H9 (cell line): Measurements from ENCODE around the gene FGF12. TPM values are rescaled to one million over a fixed set of nuclear protein-coding genes. Genes with fewer than 3 reads are reported as not detected.

Experiments
- DNase-seq: peaks from one replicate; pipeline ENCODE4 v3.0.0-alpha.2; 2017
- H2AFZ ChIP-seq: one replicate; pipeline ENCODE4 v1.6.1; 2013; ENCODE audit warnings: mild to moderate bottlenecking, low read length, control low read depth, moderate library complexity
- H2AK5ac ChIP-seq: 2 replicates; pipeline ENCODE4 v1.6.1; 2013; ENCODE audit warnings: low read length, control low read depth, mixed read lengths; ENCODE audit not compliant: insufficient read length
- H2BK120ac ChIP-seq: one replicate; pipeline ENCODE4 v1.6.1; 2013; ENCODE audit warnings: low read depth, mild to moderate bottlenecking, low read length, control low read depth, inconsistent platforms; ENCODE audit not compliant: poor library complexity, severe bottlenecking
- H2BK12ac ChIP-seq: 2 replicates; pipeline ENCODE4 v1.6.1; 2013; ENCODE audit warnings: low read length, control low read depth, mixed read lengths, low read depth; ENCODE audit not compliant: insufficient read length
- H2BK15ac ChIP-seq: 2 replicates; pipeline ENCODE4 v1.6.1; 2013; ENCODE audit warnings: low read depth, low read length, control low read depth
- H2BK20ac ChIP-seq: one replicate; pipeline ENCODE4 v1.6.1; 2013; ENCODE audit warnings: low read depth, mild to moderate bottlenecking, low read length, control low read depth, inconsistent platforms; ENCODE audit not compliant: poor library complexity, severe bottlenecking
- H2BK5ac ChIP-seq: 2 replicates; pipeline ENCODE4 v1.6.1; 2013; ENCODE audit warnings: low read length, control low read depth, mixed read lengths; ENCODE audit not compliant: insufficient read length
- H3K14ac ChIP-seq: 2 replicates; pipeline ENCODE4 v1.6.1; 2013; ENCODE audit warnings: low read length, control low read depth; ENCODE audit not compliant: insufficient read depth
- H3K18ac ChIP-seq: 2 replicates; pipeline ENCODE4 v1.6.1; 2013; ENCODE audit warnings: low read depth, mild to moderate bottlenecking, mixed read lengths, low read length, control low read depth; ENCODE audit not compliant: insufficient read length
- H3K23ac ChIP-seq: 2 replicates; pipeline ENCODE4 v1.6.1; 2013; ENCODE audit warnings: low read length, control low read depth, mixed read lengths, low read depth; ENCODE audit not compliant: insufficient read length
- H3K23me2 ChIP-seq: 2 replicates; pipeline ENCODE4 v1.6.1; 2013; ENCODE audit warnings: low read depth, mild to moderate bottlenecking, mixed read lengths, low read length, control low read depth; ENCODE audit not compliant: insufficient read length, poor library complexity, severe bottlenecking
- H3K27ac ChIP-seq: 2 replicates; pipeline ENCODE4 v1.5.1; 2013; ENCODE audit warnings: low read length, control low read depth, mixed read lengths, low read depth; ENCODE audit not compliant: insufficient read length
- H3K27me3 ChIP-seq: 2 replicates; pipeline ENCODE4 v1.6.1; 2013; ENCODE audit warnings: low read length, control low read depth, inconsistent platforms; ENCODE audit not compliant: insufficient read depth
- H3K4ac ChIP-seq: 2 replicates; pipeline ENCODE4 v1.6.1; 2013; ENCODE audit warnings: low read depth, mild to moderate bottlenecking, control low read depth, inconsistent platforms, low read length, moderate library complexity
- H3K4me1 ChIP-seq: 2 replicates; pipeline ENCODE4 v1.6.1; 2013; ENCODE audit warnings: low read length, control low read depth, inconsistent platforms; ENCODE audit not compliant: insufficient read depth
- H3K4me2 ChIP-seq: 2 replicates; pipeline ENCODE4 v1.6.1; 2013; ENCODE audit warnings: low read length, control low read depth, mixed read lengths; ENCODE audit not compliant: insufficient read length, insufficient read depth
- H3K56ac ChIP-seq: 2 replicates; pipeline ENCODE4 v1.6.1; 2013; ENCODE audit warnings: low read depth, mild to moderate bottlenecking, mixed read lengths, low read length, control low read depth; ENCODE audit not compliant: insufficient read length
- H3K79me1 ChIP-seq: 2 replicates; pipeline ENCODE4 v1.6.1; 2013; ENCODE audit warnings: low read depth, mild to moderate bottlenecking, moderate library complexity, low read length, control low read depth, inconsistent platforms; ENCODE audit not compliant: insufficient read depth, poor library complexity, severe bottlenecking
- H3K79me2 ChIP-seq: 2 replicates; pipeline ENCODE4 v1.6.1; 2013; ENCODE audit warnings: low read length, control low read depth, inconsistent platforms; ENCODE audit not compliant: insufficient read depth
- H3K9ac ChIP-seq: 2 replicates; pipeline ENCODE4 v1.6.1; 2013; ENCODE audit warnings: low read length, control low read depth, mixed read lengths; ENCODE audit not compliant: insufficient read length; ENCODE audit errors: extremely low read depth
- H3K9me3 ChIP-seq: one replicate; pipeline ENCODE4 v1.6.1; 2013; ENCODE audit warnings: low read depth, low read length, inconsistent platforms; ENCODE audit not compliant: control insufficient read depth
- H3T11ph ChIP-seq: one replicate; pipeline ENCODE4 v1.6.1; 2013; ENCODE audit warnings: mild to moderate bottlenecking, low read length, control low read depth, inconsistent platforms
- H4K20me1 ChIP-seq: one replicate; pipeline ENCODE4 v1.6.1; 2013; ENCODE audit not compliant: control insufficient read depth, insufficient read length, insufficient read depth
- H4K5ac ChIP-seq: 2 replicates; pipeline ENCODE4 v1.6.1; 2013; ENCODE audit warnings: low read depth, mild to moderate bottlenecking, mixed read lengths, low read length, control low read depth; ENCODE audit not compliant: insufficient read length
- H4K8ac ChIP-seq: replicated peaks from 2 replicates; pipeline ENCODE4 v1.6.1; 2013; ENCODE audit warnings: low read length, control low read depth, mixed read lengths, low read depth; ENCODE audit not compliant: insufficient read length
- H4K91ac ChIP-seq: 2 replicates; pipeline ENCODE4 v1.6.1; 2013; ENCODE audit warnings: low read depth, mild to moderate bottlenecking, moderate library complexity, mixed read lengths, low read length, control low read depth; ENCODE audit not compliant: insufficient read length
- H3K27ac Mint-ChIP-seq, 3 experiments: 2 replicates in 2 of 3; 3 replicates in 1 of 3; pipeline ENCODE4 v1.8.0; 2020 to 2021; ENCODE audit warnings: mixed read lengths in 3 of 3, mild to moderate bottlenecking in 1 of 3, moderate library complexity in 1 of 3
- H3K27me3 Mint-ChIP-seq: 2 replicates; pipeline ENCODE4 v1.8.0; 2021; ENCODE audit warnings: low read depth, mild to moderate bottlenecking, moderate library complexity, mixed read lengths
- H3K36me3 Mint-ChIP-seq, 3 experiments: 2 replicates in 2 of 3; 3 replicates in 1 of 3; pipeline ENCODE4 v1.8.0; 2020 to 2021; ENCODE audit warnings: low read depth in 3 of 3, mixed read lengths in 3 of 3; ENCODE audit not compliant: insufficient read depth in 1 of 3
- H3K4me1 Mint-ChIP-seq, 2 experiments: 2 replicates each; pipeline ENCODE4 v1.8.0; 2020; ENCODE audit warnings: mixed read lengths in 2 of 2
- H3K4me3 Mint-ChIP-seq, 2 experiments: 2 replicates in 1 of 2; 3 replicates in 1 of 2; pipeline ENCODE4 v1.8.0; 2020 to 2021; ENCODE audit warnings: mild to moderate bottlenecking in 2 of 2, mixed read lengths in 2 of 2, moderate library complexity in 1 of 2
- H3K9me3 Mint-ChIP-seq, 2 experiments: 2 replicates in 1 of 2; 3 replicates in 1 of 2; pipeline ENCODE4 v1.8.0; 2020; ENCODE audit warnings: mild to moderate bottlenecking in 2 of 2, mixed read lengths in 2 of 2, moderate library complexity in 1 of 2
- WGBS: extraction: QIAGEN DNeasy Blood & Tissue Kit; methylation state at CpG from one replicate; pipeline ENCODE4 v1.1.7; 2013; ENCODE audit warnings: missing lambda C conversion rate, low lambda C conversion rate, mixed read lengths; ENCODE audit not compliant: insufficient read length; ENCODE audit errors: extremely low coverage; 5-methylcytosine and 5-hydroxymethylcytosine counted together
- total RNA-seq: library from RNA; stranded (reverse); gene quantifications from 2 replicates; pipeline ENCODE4 v1.2.1, GENCODE V29; 2021
- TF ChIP-seq, protein P1 (sequence below): fragments of 200-600 bp; sonication (generic); conservative IDR thresholded peaks from 3 replicates; pipeline ENCODE4 v1.8.0; 2021; ENCODE audit warnings: antibody characterized with exemption, mild to moderate bottlenecking

The FGF12 gene
- total RNA-seq, 1 experiment from 2014 or later, result 5.6 TPM

GRCh38 chr3:192237992-192238608 lies 489.2 kb downstream of the FGF12 start:
- Histone ChIP-seq H2BK20ac (no peak overlapping the region), H2BK120ac (no peak overlapping the region), H3K23me2 (no peaks in the 10 kb centered on the region), H3K9me3 (no peaks in the 10 kb centered on the region), H2BK15ac (no peak overlapping the region), H3K27ac (no peak overlapping the region), H2AFZ (no peak overlapping the region), H2AK5ac (no peak overlapping the region), H3K79me2 (no peaks in the 10 kb centered on the region), H3K9ac (no peak overlapping the region), H3K79me1 (no peaks in the 10 kb centered on the region), H4K91ac (no peak overlapping the region), H3T11ph (no peak overlapping the region), H4K5ac (no peak overlapping the region), H3K4me2 (no peak overlapping the region), H4K20me1 (no peaks in the 10 kb centered on the region), H3K18ac (no peak overlapping the region), H3K4ac (no peak overlapping the region), H3K27me3 (no peaks in the 10 kb centered on the region), H3K14ac (no peak overlapping the region), H3K23ac (no peak overlapping the region), H2BK12ac (no peak overlapping the region), H4K8ac (no peak overlapping the region), H2BK5ac (no peak overlapping the region), H3K56ac (no peak overlapping the region), H3K4me1 (no peaks in the 10 kb centered on the region)
- DNase-seq, result peak; percentile 39
- TF ChIP-seq, protein P1, sequence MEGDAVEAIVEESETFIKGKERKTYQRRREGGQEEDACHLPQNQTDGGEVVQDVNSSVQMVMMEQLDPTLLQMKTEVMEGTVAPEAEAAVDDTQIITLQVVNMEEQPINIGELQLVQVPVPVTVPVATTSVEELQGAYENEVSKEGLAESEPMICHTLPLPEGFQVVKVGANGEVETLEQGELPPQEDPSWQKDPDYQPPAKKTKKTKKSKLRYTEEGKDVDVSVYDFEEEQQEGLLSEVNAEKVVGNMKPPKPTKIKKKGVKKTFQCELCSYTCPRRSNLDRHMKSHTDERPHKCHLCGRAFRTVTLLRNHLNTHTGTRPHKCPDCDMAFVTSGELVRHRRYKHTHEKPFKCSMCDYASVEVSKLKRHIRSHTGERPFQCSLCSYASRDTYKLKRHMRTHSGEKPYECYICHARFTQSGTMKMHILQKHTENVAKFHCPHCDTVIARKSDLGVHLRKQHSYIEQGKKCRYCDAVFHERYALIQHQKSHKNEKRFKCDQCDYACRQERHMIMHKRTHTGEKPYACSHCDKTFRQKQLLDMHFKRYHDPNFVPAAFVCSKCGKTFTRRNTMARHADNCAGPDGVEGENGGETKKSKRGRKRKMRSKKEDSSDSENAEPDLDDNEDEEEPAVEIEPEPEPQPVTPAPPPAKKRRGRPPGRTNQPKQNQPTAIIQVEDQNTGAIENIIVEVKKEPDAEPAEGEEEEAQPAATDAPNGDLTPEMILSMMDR, result peak; percentile 66
- no peaks in the 10 kb centered on the region; a peak in 1 of 7 replicates for H3K36me3 Mint-ChIP-seq
- H3K4me3 Mint-ChIP-seq, result no peak overlapping the region
- H3K4me1 Mint-ChIP-seq, result peaks cover 12 to 23% of the 10 kb centered on the region in 2 experiments
- H3K9me3 Mint-ChIP-seq, result no peaks in the 10 kb centered on the region; a peak in 1 of 5 replicates
- no peak overlapping the region for H3K27ac Mint-ChIP-seq
- H3K27me3 Mint-ChIP-seq, result no peaks in the 10 kb centered on the region
- WGBS, result no CpG with 5 or more reads among the region's 4 CpGs
